ENCODE data around the gene AGBL4.

GRCh38 chr1:48793863-48794262 is 1229.9 kb downstream of the AGBL4 start:
- no peak for TF ChIP-seq POLR2AphosphoS5 (IDR thresholded peaks at IDR 0.05; ENCODE audit: low read depth, low read length)
- no peak for TF ChIP-seq TAF1 (IDR thresholded peaks at IDR 0.05; ENCODE audit: low read depth, low read length)
- no peak for TF ChIP-seq POLR2A (IDR thresholded peaks at IDR 0.05; ENCODE audit: low read depth, low read length)
- TF ChIP-seq POU2F2 (IDR thresholded peaks at IDR 0.05; ENCODE audit: low read depth, low read length), result no peak
- TF ChIP-seq SPI1 (IDR thresholded peaks at IDR 0.05; ENCODE audit: low read depth, low read length), result peak; percentile 72
- TF ChIP-seq PAX5 (IDR thresholded peaks at IDR 0.05; ENCODE audit: insufficient read depth, low read length, severe bottlenecking), result no peak
